Measurements from ENCODE around the gene IL33. TPM values are rescaled to one million over a fixed set of nuclear protein-coding genes. Genes with fewer than 3 reads are reported as not detected.
A peak's percentile ranks its signal among the peaks of the same experiment; 100 is the strongest.

Gene IL33
- polyA plus RNA-seq, 1 donor (not counting 4 experiments of a cell fraction or from before 2014, with no cell fraction given), result 7.8 TPM

DNA sequence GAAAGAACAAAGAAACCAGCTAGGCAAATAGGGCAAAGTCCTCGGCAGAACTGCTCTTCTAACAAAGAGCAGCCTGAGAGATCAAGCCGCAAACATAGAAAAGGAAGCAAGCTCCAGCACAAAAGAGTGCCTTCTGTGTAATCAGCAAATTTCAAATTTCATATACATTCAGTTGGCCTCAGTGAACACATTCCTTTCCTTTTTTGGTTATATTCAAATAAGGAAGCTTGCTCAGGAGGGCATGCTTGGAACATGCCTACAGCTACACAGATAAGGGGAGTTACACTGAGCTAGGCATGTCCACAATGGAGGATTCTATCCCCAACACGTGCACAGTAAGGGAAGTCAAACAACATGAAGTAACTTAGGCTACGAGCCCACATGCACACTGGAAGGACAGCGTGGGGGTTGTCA is 23.4 kb downstream of the IL33 start:
- Histone ChIP-seq H3K27me3 (ENCODE audit: control insufficient read depth, extremely low read depth, insufficient read depth, low read length) (no peaks in the 10 kb centered on the region), H3K9me3 (ENCODE audit: control insufficient read depth, low read depth, low read length) (no peaks in the 10 kb centered on the region), H3K27ac (ENCODE audit: control insufficient read depth, insufficient read depth, low read length) (peak overlapping the region; percentile 22), H3K4me3 (ENCODE audit: control insufficient read depth in 2 of 3, extremely low read depth in 1 of 3, insufficient read depth in 2 of 3, low read depth in 1 of 3, low read length in 3 of 3) (no peak overlapping the region), H3K36me3 (ENCODE audit: control insufficient read depth in 2 of 2, extremely low read depth in 1 of 2, insufficient read depth in 2 of 2, low read length in 2 of 2) (no peaks in the 10 kb centered on the region), H2AFZ (ENCODE audit: control insufficient read depth, low read length) (peak overlapping the region; percentile 59), H3K9ac (ENCODE audit: control insufficient read depth, extremely low read depth, insufficient read depth, low read length) (no peak overlapping the region), H3K4me1 (ENCODE audit: control insufficient read depth, extremely low read depth, insufficient read depth, low read length) (peaks cover 18% of the 10 kb centered on the region), H3K79me2 (ENCODE audit: control insufficient read depth, insufficient read depth, low read length) (no peaks in the 10 kb centered on the region), H4K20me1 (ENCODE audit: control insufficient read depth, extremely low read depth, insufficient read depth, low read length) (no peaks in the 10 kb centered on the region), H3K9me1 (ENCODE audit: control insufficient read depth, extremely low read depth, insufficient read depth, low read length) (no peaks in the 10 kb centered on the region), H3K4me2 (ENCODE audit: control insufficient read depth, extremely low read depth, insufficient read depth, low read depth, low read length) (peak overlapping the region; percentile 22)
- DNase-seq (ENCODE audit: low read depth, low spot score), result no peak
- no peak for TF ChIP-seq EZH2 (IDR thresholded peaks at IDR 0.05; ENCODE audit: low read length)
- TF ChIP-seq, protein P1, sequence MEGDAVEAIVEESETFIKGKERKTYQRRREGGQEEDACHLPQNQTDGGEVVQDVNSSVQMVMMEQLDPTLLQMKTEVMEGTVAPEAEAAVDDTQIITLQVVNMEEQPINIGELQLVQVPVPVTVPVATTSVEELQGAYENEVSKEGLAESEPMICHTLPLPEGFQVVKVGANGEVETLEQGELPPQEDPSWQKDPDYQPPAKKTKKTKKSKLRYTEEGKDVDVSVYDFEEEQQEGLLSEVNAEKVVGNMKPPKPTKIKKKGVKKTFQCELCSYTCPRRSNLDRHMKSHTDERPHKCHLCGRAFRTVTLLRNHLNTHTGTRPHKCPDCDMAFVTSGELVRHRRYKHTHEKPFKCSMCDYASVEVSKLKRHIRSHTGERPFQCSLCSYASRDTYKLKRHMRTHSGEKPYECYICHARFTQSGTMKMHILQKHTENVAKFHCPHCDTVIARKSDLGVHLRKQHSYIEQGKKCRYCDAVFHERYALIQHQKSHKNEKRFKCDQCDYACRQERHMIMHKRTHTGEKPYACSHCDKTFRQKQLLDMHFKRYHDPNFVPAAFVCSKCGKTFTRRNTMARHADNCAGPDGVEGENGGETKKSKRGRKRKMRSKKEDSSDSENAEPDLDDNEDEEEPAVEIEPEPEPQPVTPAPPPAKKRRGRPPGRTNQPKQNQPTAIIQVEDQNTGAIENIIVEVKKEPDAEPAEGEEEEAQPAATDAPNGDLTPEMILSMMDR (optimal IDR thresholded peaks at IDR 0.05 in 1 of 3, IDR thresholded peaks at IDR 0.05 in 1 of 3, conservative IDR thresholded peaks at IDR 0.05 in 1 of 3; ENCODE audit: extremely low read depth in 1 of 3, insufficient read depth in 2 of 3, low read length in 3 of 3), result no peak
- dilution Hi-C loops (cut with MboI; ENCODE audit: extremely low pct_ligation_motif_present, low sequenced_read_pairs), result no loop called here
- peak; percentile 96 for FAIRE-seq

DNA sequence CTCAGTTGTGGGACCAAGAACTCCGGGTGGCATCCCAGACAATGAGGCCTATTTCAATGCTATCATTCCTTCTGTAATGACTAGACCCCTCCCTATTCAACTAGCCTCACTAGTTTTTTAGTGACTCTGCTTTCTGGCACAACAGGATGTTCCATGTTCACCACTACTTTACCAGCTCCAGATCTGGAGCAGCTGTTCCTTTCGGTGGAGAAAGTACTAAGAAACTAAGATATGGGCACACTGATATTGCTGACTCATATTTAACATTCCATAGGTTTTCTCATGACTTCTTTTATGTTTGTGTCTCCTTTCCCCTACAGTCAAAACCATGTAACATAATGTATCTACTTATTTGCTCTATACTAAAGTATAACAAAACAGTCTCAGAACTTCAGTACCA is 24.1 kb downstream of the IL33 start:
- Histone ChIP-seq H3K27ac (ENCODE audit: control insufficient read depth, insufficient read depth, low read length) (peak overlapping the region; percentile 22), H3K4me3 (ENCODE audit: control insufficient read depth in 2 of 3, extremely low read depth in 1 of 3, insufficient read depth in 2 of 3, low read depth in 1 of 3, low read length in 3 of 3) (no peak overlapping the region), H3K9me1 (ENCODE audit: control insufficient read depth, extremely low read depth, insufficient read depth, low read length) (no peaks in the 10 kb centered on the region), H3K4me2 (ENCODE audit: control insufficient read depth, extremely low read depth, insufficient read depth, low read depth, low read length) (no peak overlapping the region), H3K9ac (ENCODE audit: control insufficient read depth, extremely low read depth, insufficient read depth, low read length) (no peak overlapping the region), H3K36me3 (ENCODE audit: control insufficient read depth in 2 of 2, extremely low read depth in 1 of 2, insufficient read depth in 2 of 2, low read length in 2 of 2) (no peaks in the 10 kb centered on the region), H3K9me3 (ENCODE audit: control insufficient read depth, low read depth, low read length) (no peaks in the 10 kb centered on the region), H4K20me1 (ENCODE audit: control insufficient read depth, extremely low read depth, insufficient read depth, low read length) (no peaks in the 10 kb centered on the region), H3K79me2 (ENCODE audit: control insufficient read depth, insufficient read depth, low read length) (no peaks in the 10 kb centered on the region), H2AFZ (ENCODE audit: control insufficient read depth, low read length) (no peak overlapping the region), H3K4me1 (ENCODE audit: control insufficient read depth, extremely low read depth, insufficient read depth, low read length) (peaks cover 19% of the 10 kb centered on the region), H3K27me3 (ENCODE audit: control insufficient read depth, extremely low read depth, insufficient read depth, low read length) (no peaks in the 10 kb centered on the region)
- no peak for DNase-seq (ENCODE audit: low read depth, low spot score)
- dilution Hi-C loops (cut with MboI; ENCODE audit: extremely low pct_ligation_motif_present, low sequenced_read_pairs), result no loop called here
- no peak for FAIRE-seq
- no peak for TF ChIP-seq EZH2 (IDR thresholded peaks at IDR 0.05; ENCODE audit: low read length)
- TF ChIP-seq, protein P1 (optimal IDR thresholded peaks at IDR 0.05 in 1 of 3, IDR thresholded peaks at IDR 0.05 in 1 of 3, conservative IDR thresholded peaks at IDR 0.05 in 1 of 3; ENCODE audit: extremely low read depth in 1 of 3, insufficient read depth in 2 of 3, low read length in 3 of 3), result no peak

Measured in keratinocyte (primary cell).